Measurements from ENCODE around the gene PPP1R15A.
"Not testable (repeated sequence)": the region's sequence is repeated elsewhere in the genome, so short reads cannot be mapped to it uniquely, and the experiment has no call there.

PPP1R15A gene

DNA sequence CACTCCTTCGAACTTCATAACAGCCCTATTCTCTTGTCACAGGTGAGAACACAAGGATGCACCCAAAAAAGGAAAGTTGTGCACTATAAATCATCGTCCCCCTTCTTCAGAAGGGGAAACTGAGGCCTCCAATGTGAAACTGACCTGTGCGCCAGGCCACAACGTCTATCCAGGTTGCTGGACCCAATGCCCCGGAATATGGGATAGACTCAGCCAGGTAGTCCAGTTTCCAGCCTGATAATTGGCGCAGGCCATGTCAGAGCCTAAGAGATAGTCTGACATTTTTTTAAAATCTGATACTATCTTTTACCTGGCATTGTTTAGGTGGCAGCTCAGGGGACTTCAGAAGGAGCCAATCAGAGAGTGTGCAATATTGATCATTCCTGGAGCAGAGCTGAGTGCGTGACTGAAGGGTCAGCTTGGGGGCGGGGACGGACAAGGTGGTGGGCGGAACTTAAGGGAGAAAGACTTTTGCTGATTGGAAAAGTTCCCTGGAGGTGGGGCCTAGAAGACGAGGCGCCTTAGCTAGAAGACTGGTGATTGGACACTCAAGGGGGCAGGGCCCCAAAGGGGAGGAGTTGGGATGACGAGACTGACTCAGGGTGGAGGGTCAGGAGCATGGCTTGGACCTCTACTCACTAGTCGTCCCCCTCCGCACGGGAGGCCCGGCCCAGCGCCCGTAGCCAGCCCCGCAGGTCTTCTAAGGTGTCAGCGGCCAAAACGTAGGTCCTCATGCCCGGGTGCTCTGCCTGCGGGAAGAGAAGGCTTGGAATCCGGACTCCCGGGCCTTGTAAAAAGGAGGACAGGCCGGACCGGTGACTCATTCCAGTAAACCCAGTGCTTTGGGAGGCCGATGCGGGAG, 12.3 kb upstream of the PPP1R15A start:
- no peak for DNase-seq

DNA sequence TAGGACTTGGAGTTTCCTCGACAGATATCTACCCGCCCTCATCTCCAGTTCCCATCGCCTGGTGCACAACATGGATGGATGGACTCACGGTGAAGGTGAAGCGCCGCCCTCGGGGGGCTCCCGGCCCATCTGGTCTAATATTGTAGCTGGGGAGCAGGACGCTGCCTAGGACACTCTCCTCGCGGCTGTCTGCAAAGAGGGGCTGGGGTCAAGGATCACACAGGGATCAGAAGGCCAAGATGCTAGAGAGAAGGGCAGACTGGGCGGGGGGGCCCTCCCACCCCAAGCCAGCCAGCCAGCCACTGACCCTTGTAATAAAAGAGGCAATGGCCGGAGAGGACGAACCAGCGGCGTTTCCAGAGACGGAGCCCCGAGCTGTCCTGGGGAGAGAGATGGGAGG, 10.9 kb upstream of the PPP1R15A start:
- DNase-seq = no peak

DNA sequence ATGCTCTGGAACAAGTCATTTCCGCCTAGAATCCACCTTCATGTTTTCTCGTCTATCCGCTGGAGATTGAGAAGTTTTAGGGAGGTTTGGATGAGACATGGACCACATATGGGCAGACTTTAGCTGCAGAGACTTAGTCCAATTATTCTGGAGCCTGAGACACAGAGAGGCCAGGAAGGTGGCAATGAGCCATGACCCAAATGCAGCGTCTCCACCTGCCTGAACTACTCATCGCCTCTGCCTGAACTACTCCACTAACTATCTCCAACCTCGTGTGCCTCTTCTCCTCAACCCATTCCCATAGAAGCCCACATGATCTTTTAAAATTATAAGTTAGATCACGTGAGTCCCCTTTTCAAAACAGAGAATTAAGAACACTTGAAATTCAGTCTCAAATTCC, 9.4 kb upstream of the PPP1R15A start:
- DNase-seq = no peak

GRCh38 chr19:48866692-48867091, 5.5 kb upstream of the PPP1R15A start:
- no peak for DNase-seq

- DNase-seq = no peak
Measured at GRCh38 chr19:48867123-48867745, 5.0 kb upstream of the PPP1R15A start.

- DNase-seq = no peak
Measured at GRCh38 chr19:48867746-48868113, 4.5 kb upstream of the PPP1R15A start.

DNA sequence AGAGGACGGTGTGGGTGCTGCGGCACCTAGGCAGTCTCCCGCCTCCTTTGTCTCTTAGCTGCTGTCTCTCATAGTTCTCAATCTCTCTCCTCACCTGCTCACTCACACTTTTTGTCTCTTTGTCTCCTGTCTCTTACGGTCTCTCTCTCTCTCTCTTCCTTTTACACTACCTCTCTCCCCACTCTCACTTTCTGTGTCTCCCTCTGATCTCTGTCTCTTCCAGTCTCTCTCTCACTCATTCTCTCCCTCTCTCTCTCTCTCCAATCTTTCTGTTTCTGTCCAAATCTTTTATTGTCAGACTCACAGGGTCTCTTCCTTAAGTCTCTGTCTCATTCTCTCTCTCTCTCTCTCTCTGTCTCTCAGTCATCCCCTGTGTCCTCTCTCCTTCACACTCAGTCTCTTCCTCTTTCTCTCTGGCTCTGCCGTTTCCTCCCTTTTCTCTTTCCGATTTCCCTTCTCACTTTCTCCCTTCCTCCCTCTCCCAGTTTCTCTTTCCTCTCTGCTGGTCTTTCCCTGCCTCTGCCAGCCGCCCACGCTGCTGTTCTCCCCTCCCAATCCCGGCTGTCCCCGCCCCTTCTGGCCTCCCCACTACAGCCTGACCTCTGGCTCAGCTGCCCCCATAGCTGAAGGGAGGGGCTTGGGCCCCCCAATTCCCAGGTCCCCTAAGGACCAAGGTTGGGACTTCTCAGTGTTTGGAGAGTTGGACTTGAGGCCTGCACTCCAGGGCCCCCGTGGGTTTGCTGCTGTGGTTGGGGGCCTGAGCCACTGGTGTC, 3.9 kb upstream of the PPP1R15A start, which contains the start of gene PLEKHA4:
Gene PLEKHA4, minus strand, starts transcription at position 504 of the 773 bp plus-strand sequence. CDS start 997 bp downstream, outside the sequence.
- DNase-seq = peak; percentile 49

DNA sequence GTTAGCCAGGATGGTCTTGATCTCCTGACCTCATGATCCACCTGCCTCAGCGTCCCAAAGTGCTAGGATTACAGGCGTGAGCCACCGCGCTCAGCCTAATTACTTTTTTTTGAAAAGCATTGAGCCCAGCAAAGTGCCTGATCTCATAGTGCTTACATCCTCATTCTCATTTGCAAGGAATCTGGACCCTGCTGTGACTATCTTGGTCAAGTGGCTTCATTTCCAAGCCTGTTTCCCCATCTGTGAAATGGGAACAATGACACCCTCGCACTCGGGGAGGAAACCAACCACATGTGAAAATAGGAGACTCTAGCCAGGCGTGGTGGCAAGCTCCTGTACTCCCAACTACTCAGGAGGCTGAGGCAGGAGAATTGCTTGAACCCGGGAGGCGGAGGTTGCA, 2.2 kb upstream of the PPP1R15A start:
- no peak for DNase-seq

DNA sequence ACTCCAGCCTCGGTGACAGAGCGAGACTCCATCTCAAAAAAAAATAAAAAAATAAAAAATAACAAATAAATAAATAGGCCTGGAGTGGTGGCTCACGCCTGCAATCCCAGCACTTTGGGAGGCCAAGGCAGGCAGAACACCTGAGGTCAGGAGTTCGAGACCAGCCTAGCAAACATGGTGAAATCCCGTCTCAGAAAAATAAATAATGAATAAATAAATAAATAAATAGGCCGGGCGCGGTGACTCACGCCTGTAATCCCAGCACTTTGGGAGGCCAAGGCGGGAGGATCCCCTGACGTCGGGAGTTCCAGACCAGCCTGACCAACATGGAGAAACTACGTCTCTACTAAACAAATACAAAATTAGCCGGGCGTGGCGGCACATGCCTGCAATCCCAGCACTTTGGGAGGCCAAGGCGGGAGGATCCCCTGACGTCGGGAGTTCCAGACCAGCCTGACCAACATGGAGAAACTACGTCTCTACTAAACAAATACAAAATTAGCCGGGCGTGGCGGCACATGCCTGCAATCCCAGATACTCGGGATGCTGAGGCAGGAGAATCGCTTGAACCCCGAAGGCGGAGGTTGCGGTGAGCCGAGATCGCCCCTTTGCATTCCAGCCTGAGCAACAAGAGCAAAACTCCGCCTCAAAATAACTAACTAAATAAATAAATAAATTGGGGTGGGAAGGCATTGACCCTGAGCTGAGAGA, 595 bp upstream of the PPP1R15A start:
- not testable (repeated sequence) for DNase-seq

- DNase-seq = peak; percentile 96
Measured at GRCh38 chr19:48872884-48873475, 759 bp downstream of the PPP1R15A start.

DNA sequence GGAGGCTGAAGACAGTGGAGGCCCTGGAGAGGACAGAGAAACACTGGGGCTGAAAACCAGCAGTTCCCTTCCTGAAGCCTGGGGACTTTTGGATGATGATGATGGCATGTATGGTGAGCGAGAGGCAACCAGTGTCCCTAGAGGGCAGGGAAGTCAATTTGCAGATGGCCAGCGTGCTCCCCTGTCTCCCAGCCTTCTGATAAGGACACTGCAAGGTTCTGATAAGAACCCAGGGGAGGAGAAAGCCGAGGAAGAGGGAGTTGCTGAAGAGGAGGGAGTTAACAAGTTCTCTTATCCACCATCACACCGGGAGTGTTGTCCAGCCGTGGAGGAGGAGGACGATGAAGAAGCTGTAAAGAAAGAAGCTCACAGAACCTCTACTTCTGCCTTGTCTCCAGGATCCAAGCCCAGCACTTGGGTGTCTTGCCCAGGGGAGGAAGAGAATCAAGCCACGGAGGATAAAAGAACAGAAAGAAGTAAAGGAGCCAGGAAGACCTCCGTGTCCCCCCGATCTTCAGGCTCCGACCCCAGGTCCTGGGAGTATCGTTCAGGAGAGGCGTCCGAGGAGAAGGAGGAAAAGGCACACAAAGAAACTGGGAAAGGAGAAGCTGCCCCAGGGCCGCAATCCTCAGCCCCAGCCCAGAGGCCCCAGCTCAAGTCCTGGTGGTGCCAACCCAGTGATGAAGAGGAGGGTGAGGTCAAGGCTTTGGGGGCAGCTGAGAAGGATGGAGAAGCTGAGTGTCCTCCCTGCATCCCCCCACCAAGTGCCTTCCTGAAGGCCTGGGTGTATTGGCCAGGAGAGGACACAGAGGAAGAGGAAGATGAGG, 1.5 kb downstream of the PPP1R15A start:
- no peak for DNase-seq

DNA sequence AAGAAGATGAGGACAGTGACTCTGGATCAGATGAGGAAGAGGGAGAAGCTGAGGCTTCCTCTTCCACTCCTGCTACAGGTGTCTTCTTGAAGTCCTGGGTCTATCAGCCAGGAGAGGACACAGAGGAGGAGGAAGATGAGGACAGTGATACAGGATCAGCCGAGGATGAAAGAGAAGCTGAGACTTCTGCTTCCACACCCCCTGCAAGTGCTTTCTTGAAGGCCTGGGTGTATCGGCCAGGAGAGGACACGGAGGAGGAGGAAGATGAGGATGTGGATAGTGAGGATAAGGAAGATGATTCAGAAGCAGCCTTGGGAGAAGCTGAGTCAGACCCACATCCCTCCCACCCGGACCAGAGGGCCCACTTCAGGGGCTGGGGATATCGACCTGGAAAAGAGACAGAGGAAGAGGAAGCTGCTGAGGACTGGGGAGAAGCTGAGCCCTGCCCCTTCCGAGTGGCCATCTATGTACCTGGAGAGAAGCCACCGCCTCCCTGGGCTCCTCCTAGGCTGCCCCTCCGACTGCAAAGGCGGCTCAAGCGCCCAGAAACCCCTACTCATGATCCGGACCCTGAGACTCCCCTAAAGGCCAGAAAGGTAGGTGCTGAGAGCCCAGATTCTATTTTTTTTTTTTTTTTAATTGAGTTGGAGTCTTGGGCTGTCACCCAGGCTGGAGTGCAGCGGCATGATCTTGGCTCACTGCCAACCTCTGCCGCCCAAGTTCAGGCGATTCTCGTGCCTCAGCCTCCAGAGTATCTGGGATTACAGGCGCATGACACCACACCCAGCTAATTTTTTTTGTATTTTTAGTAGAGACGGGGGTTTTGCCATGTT, 2.3 kb downstream of the PPP1R15A start:
- peak; percentile 88 for DNase-seq

- DNase-seq = not testable (repeated sequence)
Measured at GRCh38 chr19:48876043-48876981, 4.1 kb downstream of the PPP1R15A start.

DNA sequence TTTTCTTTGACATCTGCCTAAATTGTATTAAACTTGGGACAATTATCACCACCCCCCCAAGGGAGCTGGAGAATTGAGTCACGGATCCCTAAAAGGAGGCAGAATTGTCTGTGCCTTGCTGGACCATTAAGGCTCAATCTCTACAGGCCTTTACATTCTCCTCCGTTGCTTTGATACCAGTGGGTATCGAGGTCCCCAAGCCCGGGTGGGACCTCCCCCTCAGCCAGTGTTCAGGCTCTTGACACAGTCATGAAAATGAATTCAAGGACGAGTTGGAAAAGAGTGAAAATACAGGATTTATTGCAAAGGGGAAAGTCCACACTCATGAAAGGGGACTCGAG, 5.6 kb downstream of the PPP1R15A start:
- no peak for DNase-seq

GRCh38 chr19:48878196-48879024, 6.2 kb downstream of the PPP1R15A start:
- DNase-seq = no peak

DNA sequence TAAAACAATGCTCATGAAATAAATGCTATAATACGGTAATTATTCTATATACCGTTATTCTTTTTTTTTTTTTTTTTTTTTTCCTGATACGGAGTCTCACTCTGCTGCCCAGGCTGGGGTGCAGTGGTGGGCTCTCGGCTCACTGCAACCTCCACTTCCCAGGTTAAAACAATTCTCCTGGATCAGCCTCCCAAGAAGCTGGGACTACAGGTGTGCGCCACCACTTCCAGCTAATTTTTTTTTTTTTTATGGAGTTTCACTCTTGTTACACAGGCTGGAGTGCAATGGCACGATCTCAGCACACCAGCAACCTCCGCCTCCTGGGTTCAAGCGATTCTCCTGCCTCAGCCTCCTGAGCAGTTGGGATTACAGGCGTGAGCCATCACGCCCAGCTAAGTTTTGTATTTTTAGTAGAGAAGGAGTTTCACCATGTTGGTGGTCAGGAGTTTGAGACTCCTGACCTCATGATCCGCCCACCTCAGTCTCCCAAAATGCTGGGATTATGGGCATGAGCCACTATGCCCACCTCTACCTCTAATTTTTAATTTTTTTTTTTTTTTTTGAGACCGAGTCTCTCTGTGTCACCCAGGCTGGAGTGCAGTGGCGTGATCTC, 6.9 kb downstream of the PPP1R15A start:
- no peak for DNase-seq

DNA sequence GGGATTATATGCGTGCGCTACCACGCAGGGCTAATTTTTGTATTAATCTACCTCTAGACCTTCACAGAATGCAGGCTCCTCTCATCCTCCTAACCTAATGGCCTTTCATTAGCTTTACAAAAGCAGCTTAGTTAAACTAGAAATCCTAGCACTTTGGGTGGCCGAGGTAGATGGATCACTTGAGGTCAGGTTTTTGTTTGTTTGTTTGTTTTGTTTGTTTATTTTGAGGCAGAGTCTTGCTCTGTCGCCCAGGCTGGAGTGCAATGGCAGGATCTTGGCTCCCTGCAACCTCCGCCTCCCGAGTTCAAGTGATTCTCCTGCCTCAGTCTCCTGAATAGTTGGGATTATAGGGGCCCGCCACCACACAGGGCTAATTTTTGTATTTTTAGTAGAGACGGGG, 7.5 kb downstream of the PPP1R15A start:
- DNase-seq = not testable (repeated sequence)
